ENCODE data around the gene MAGOHB.
"Not testable (repeated sequence)": the region's sequence is repeated elsewhere in the genome, so short reads cannot be mapped to it uniquely, and the experiment has no call there.

Gene MAGOHB

DNA sequence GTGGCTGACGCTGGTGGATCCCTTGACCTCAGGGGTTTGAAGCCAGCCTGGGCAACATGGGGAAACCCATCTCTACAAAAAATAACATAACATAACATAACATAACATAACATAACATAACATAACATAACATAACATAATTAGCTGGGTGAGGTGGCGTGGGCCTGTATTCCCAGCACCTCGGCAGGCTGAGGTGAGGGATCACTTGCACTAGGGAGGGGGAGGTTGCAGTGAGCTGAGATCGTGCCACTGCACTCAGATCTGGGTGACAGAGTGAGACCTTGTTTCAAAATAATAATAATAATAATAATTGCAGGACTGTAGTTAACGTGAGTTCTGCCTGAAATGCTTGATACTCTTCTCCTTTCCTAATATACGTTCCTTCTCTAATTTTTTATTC, 1.3 kb downstream of the MAGOHB start:
- DNase-seq (ENCODE audit: low read depth in 2 of 2), result no peak

DNA sequence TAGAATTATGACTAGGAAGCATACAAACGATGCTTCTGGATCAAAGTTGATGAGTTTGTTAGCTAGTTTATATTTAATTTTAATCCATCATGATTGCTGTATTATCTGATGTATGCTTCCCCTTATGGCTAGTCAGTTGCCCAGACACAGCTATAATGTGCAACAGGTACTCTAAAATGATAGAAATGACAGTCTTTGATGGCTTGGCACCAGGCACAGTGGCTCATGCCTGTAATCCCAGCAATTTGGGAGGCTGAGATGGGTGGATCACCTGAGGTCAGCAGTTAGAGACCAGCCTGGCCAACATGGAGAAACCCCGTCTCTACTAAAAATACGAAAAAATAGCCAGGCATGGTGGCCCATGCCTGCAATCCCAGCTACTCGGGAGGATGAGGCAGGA, 2.2 kb downstream of the MAGOHB start:
- not testable (repeated sequence) for DNase-seq (ENCODE audit: low read depth in 2 of 2)

DNA sequence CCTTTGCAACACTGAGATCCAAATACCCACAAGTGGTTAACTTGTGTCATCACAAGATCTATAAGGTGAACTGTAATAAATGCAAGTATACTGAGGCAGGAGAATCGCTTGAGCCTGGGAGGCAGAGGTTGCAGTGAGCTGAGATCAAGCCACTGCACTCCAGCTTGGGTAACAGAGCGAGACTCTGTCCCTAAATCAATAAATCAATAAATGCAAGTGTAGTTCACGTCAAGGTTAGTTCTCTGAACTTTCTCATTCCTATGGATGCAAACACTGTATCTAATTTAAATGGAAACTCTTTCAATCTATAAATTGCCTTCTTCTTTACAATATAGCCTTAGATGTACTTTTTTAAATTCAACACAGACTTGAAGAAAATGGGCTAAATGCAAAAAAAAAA, 3.2 kb downstream of the MAGOHB start:
- no peak for DNase-seq (ENCODE audit: low read depth in 2 of 2)

DNA sequence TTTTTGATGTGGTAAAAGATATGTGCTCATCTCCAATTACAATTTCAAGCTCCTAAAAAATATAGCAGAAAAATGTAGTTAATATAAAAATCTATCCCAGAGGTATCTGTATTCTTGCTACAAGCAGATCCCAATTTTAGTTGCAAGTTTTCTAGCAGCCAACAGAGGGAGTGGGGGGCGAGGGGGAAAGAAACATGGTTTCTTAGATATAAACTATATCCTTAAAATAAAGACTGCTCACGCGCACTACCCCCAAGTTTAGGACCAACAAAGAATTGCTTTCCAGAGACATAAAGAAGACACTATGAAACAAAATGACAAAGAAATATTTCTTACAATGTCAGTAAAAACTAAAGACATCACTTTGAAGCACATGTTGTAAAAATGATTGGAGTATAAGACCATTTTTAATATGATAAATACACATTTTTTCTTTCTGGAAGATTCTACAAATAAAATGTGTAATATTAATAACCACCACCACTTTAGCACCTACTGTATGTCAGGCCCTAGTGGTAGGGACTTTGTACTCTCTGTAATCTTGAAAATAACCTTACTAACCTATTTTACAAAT, 5.4 kb downstream of the MAGOHB start:
- DNase-seq (ENCODE audit: low read depth in 2 of 2), result no peak

DNA sequence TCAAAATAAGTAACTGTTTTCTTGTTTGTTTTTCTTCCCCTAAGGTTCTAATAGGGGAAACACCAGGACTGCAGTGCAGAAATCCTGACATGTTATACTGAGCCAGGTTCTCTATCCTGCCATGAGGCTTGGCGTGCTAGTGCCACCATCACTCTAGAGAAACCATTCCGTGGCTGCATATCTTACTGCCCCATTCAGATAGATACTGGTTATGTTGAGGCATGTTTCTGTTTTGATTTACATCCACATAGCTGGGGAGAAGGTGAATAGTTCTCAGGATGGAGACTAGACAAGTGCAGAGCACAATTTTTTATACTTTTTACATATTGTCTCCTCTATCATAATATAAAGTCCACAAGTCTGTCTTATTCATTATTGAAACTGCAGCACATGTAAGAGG, 11.5 kb downstream of the MAGOHB start:
- DNase-seq (ENCODE audit: low read depth in 2 of 2), result no peak

DNA sequence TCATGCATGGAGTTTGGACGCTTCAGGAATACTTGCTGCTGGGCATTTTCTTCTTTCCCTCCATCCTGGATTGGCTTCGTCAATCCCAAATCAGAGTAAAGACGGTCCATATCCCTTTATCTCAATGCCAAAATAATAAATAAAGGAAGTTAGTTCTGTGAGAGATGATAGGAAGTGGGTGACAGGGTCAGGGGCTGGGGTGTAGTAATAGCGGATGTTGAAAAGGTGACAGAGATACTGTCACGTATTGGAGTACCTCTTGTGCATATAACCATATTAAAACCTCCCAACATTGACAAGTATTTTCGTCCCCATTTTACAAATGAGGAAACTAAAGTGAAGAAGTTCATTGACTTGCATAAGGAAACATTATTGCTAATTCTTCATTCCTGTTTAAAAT, 12.4 kb downstream of the MAGOHB start:
- no peak for DNase-seq (ENCODE audit: low read depth in 2 of 2)

DNA sequence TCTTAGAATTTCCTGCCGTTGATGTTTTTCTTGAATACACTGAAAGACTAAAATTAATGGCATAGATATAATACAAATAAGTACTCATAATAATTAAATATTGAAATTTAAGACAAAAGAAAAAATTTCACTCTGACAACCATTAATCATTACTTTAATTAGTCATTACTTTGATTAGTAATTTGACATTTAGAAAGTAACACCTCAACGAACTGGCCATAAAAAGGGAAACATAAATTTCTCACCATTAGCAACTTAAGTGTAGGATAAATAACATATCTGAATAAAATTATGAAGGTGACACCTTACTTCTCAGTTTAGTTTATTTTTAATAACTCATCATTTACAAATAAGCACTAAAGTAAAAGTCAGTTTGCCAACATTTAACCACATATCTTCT, 17.5 kb downstream of the MAGOHB start:
- DNase-seq (ENCODE audit: low read depth in 2 of 2), result no peak

DNA sequence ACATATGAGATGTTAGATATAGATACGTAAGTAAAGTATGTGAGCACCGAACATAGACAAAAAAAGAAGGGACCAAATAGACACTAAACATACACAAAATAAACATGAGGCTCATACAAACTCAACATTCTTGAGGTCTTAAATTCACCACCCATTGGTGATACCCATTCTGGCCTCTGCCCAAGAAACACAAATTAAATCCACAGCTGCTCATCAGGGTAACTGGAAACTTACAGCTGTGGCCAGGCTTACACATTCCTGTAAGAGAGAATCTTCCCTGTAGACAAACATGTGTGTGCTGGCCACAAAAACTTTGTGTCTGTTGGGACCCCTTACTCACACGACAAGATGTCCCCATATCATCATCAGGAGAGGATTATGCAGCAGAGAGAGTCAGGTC, 22.4 kb downstream of the MAGOHB start:
- no peak for DNase-seq (ENCODE audit: low read depth in 2 of 2)

DNA sequence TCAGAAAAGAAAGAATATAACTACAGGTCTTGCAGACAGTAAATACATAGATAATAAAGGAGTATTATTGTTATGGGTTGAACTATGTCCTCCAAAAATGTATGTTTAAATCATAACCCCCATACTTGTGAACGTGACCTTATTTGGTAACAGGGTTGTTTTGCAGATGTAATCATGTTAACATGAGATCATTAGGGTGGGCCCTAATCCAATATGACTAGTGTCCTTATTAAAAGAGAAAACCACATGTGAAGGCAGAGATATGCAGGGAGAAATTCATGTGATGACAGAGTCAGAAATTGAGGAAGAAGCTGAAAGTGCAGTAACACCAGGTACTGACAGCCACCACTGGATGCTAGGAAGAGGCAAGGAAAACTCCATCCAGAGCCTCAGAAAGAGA, 29.0 kb downstream of the MAGOHB start:
- DNase-seq (ENCODE audit: low read depth in 2 of 2), result no peak

DNA sequence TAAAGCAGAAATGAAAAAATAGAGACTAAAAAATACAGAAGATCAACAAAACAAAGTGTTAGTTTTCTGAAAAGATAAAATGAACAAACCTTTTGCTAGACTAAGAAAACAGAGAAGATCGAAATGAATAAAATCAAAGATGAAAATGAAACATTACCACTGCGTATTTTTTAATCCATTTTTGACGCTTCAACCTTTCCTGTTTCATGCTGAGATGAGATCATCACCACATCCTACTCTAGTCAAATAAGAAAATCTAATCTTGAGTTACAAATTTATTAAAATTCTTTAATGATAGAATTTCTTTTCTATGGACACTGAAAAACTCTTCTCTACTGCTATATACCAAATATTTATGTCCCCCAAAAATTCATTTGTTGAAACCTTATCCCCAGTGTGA, 30.7 kb downstream of the MAGOHB start:
- no peak for DNase-seq (ENCODE audit: low read depth in 2 of 2)

DNA sequence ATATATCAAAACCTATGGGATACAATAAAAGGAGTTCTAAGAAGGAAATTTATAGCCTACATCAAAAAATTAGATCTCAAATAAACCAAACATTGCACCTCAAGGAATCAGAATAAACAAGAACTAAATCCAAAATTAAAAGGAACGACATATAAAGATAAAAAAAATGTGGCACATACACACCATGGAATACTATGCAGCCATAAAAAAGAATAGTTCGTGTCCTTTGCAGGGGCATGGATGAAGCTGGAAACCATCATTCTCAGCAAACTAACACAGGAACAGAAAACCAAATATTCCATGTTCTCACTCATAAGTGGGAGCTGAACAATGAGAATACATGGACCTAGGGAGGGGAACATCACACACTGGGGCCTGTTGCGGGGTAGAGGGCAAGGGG, 31.3 kb downstream of the MAGOHB start:
- not testable (repeated sequence) for DNase-seq (ENCODE audit: low read depth in 2 of 2)

DNA sequence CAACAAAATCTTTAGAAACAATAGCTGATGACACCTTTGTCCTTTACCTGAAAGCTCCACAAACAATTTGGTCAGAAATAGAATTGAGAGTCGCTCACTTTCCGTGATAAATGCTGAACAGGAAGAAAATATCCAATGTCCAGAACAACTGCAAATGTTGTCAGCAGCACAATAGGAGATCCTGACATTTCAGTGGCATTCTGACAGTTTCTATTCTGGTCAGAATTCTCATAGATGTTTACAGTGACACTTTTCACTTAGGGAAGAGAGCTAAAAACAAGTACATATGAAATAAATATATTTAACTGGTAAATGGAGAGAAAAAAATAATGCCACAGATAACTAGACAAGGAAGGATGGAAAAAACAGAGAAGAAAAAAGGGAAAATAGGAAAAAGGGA, 39.1 kb downstream of the MAGOHB start:
- DNase-seq (ENCODE audit: low read depth in 2 of 2), result no peak

DNA sequence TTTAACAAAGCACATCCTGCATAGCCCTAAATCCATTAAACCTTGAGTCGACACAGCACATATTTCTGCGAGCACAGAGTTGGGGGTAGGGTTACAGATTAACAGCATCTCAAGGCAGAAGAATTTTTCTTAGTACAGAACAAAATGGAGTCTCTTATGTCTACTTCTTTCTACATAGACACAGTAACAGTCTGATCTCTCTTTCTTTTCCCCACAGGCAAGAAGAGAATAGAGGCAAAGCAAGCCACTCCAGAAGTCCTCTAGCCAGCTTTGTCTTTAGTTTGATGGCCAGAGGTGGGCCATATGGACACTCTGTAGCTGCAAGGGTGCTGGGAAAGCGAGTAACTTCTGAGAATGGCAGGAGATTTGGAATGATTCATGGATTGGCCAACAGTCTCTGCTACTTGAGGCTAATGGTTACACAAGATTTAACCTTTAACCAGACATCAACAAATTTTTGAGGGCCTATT, 41.4 kb downstream of the MAGOHB start:
- not testable (repeated sequence) for DNase-seq (ENCODE audit: low read depth in 2 of 2)

DNA sequence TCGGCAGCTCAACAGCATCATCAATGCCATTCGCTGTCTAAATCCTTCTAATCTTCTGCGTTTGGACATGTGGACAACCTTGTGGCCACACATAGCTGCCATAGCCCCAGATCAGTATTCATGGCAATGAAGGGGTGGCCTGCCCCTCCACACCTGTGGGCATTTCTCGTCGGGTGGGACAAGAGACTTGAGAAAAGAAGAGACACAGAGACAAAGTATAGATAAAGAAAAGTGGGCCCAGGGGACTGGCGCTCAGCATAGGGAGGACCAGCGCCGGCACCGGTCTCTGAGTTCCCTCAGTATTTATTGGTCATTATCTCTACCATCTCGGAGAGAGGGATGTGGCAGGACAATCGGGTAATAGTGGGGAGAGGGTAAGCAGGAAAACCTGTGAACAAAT, 42.3 kb downstream of the MAGOHB start:
- DNase-seq (ENCODE audit: low read depth in 2 of 2), result no peak

DNA sequence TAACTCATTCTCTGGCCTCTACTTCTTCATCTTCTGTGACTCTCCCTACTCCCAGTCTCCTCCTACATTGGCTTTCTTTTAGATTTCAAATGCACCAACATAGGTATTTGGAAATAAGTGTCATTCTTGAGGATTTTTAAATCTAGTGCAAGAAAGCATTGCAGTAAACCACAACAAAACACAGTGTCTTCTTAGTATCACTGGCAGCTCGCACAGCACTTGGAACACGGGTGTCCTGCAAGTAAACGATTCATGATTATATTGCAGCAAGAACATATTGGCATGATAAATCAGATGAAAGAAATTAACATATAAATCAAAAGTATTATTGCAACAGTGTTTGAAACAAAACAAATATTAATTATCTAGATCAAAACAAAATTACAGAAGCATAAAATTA, 45.6 kb downstream of the MAGOHB start:
- DNase-seq (ENCODE audit: low read depth in 2 of 2), result no peak

DNA sequence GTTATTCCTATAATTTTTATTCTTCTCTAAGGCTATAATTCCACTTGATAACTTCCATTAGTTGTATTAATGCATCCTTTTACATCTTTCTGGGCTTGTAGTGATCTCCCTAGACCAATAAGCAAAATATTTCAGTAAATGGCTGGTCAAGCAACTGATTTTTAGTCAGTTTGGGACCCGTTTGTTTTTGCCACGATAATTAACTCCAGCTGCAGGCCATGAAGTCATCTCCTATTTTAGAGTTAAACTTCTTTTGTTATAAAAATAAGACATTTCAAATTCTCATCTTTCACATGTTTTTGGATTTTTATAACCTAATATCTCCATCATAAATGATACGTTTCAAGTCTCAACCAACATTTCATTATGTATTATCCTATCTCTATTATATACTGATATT, 49.4 kb downstream of the MAGOHB start:
- DNase-seq (ENCODE audit: low read depth in 2 of 2), result no peak

DNA sequence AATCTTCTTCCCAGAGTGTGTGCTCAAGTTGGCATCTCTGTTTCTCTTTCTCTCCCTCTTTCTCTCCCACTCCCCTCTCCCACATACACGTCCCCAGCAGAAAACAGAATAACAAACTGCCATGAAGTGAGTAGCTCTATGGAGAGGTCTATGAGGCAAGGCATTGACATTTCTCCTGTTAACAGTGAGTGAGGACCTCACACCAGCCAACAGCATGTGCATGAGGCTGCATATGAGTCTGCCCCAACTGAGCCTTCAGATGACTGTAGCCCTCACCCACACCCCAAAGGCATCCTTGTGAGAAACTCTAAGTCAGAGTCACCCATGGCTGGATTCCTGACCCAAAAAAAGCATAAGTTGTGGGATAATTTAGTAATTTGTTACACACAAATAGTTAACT, 50.4 kb downstream of the MAGOHB start:
- no peak for DNase-seq (ENCODE audit: low read depth in 2 of 2)

DNA sequence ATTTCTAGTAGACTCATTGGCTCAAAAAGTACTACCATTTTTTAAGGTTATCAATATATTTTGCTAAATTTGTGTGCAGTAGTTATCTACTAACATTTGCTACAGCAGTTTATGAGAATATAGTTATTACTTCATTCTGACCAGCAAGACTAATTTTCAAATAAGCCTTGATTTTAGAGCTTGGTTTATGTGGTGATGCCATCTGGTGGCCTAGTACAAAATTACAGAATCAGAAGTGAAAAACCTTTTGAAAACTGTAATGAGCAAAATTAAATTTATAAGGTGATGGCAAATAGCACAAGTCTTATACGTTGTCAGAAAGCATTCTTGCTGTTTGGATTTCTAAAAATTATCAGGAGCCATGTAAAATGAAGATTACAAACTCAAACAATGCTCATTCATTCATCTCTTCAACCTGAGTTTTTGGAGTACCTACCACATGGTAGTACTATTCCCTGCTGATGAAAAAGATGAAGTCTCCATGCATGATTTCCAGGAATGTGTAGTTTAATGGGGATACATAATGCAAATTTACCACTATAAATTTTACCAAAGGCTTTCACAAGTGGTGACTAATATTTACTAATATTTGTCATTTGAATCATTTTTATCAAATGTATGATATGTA, 51.0 kb downstream of the MAGOHB start:
- no peak for DNase-seq (ENCODE audit: low read depth in 2 of 2)

DNA sequence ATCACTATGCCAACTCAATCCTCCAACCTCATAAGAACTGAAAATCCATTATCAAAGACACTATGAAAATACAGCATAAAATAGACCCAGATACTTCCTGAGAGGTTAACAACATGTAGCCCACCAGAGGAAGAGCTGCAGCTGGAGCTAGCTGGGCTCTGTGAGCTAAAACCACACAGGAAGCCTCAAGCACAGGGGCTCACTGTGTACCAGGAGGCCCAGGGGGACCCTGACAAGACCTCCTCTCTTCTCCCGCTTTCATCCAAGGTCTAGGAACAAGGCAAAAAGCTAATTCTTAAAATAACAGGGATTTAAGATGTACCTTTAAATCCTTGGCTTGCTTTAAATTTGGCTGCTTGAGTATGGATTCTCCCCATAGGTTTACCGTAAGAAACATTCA, 54.2 kb downstream of the MAGOHB start:
- DNase-seq (ENCODE audit: low read depth in 2 of 2), result no peak

DNA sequence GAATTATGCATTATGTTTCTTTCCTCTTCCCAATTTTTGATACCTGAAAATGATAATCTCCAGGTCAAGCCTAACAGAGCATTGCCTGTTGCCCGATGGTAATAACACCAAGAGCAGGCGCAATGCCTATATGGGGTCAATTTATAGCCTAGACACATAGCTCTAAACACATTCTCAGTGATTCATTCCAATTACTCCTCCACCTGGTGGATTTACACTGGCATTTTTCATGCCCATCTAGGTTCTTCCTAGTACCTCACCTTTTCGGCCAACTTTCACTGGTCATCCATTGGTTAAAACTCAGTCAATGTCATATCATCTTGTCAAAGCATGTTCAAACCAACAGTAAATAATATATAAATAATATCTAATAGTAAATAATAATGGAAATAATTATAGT, 54.6 kb downstream of the MAGOHB start:
- DNase-seq (ENCODE audit: low read depth in 2 of 2), result no peak

DNA sequence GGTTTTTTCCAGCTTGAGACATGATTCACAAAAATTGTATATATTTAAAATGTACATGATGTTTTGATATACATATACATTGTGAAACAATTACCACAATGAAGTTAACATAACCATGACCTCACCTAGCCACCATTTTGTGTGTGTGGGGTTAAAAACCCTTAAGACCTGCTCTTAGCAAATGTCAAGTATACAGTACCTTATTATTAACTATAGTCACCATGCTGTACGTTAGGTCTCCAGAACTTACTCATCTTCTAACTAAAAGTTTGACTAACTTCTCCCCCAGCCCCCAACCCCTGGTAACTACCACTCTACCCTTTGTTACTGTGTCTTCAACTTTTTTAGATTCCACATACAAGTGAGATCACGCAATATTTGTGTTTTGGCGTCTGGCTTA, 55.1 kb downstream of the MAGOHB start:
- no peak for DNase-seq (ENCODE audit: low read depth in 2 of 2)

DNA sequence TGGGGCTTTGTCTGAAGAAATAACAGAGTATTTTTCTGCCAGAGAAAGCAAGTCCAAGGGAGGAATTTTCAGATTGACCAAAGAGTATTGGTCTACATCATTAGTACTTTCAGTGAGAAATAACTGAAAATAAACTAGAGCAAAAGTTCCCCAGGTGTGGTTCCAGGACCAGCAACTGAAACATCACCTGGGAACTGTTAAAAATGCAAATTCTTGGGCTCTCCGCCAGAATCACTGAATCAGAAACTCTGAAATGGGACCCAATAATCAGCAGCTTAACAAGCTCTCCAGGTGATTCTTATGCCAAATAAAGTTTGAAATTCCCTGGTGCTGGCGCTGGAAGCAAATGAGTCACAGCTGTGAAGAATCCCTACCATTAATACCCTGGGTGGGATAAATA, 55.6 kb downstream of the MAGOHB start:
- no peak for DNase-seq (ENCODE audit: low read depth in 2 of 2)

DNA sequence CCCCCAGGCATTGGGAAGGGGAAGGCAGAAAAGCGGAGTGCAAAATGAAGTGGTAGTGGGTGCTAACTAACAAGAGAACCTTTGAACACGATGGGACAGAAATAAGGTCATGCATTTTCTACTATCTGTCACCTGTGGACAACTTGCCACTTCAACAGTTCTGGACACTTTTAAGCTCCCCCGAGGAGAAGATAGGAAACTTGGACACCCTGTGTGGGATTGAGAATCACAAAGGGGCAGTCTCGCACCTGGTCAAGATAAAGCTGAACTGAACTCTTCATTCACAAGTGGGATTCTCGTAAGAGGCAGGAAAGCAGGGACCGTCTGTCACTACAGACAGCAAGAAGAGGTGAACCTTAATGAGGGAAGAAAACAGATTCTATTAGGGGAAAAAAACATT, 56.1 kb downstream of the MAGOHB start:
- DNase-seq (ENCODE audit: low read depth in 2 of 2), result no peak
